Coronary artery (tissue), 2 donors: ENCODE results near the gene INHBE.

ENCODE experiments used
- DNase-seq: peaks from one replicate; pipeline ENCODE4 v3.0.0-alpha.2; 2017; ENCODE audit warnings: low spot score
- H3K27ac ChIP-seq, 2 donors: fragments of 200-600 bp; sonication (generic); one replicate each; pipeline ENCODE4 v1.5.1; 2016 to 2019
- H3K4me3 ChIP-seq: fragments of 200-600 bp; sonication (generic); 2 replicates; pipeline ENCODE4 v1.5.1; 2016; ENCODE audit warnings: mild to moderate bottlenecking, moderate library complexity
- TF ChIP-seq, protein P1 (sequence below): fragments of 200-600 bp; sonication (generic); IDR thresholded peaks from one replicate; pipeline ENCODE4 v1.5.1; 2019; ENCODE audit warnings: antibody characterized with exemption

Gene INHBE

DNA sequence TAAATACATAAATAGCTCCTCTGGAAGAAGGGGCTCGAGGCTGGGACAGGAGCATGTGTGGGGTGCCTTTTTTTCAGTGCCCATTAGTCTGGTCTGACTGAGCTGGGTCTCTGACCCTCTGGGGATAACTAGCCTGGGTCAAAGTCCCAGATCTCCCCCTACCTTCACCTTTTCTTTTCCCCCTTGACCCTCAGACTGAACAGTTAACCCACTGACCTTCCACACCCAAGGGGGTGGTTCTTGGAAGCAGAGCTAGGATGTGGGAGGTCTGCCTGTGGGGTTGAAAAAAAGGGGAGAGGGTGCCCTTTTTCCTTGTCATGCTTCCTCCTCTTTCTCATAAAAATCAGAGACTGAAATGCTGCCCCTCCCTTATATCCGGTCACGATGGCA, 3.6 kb downstream of the INHBE start:
- no peak for DNase-seq
- TF ChIP-seq, protein P1, sequence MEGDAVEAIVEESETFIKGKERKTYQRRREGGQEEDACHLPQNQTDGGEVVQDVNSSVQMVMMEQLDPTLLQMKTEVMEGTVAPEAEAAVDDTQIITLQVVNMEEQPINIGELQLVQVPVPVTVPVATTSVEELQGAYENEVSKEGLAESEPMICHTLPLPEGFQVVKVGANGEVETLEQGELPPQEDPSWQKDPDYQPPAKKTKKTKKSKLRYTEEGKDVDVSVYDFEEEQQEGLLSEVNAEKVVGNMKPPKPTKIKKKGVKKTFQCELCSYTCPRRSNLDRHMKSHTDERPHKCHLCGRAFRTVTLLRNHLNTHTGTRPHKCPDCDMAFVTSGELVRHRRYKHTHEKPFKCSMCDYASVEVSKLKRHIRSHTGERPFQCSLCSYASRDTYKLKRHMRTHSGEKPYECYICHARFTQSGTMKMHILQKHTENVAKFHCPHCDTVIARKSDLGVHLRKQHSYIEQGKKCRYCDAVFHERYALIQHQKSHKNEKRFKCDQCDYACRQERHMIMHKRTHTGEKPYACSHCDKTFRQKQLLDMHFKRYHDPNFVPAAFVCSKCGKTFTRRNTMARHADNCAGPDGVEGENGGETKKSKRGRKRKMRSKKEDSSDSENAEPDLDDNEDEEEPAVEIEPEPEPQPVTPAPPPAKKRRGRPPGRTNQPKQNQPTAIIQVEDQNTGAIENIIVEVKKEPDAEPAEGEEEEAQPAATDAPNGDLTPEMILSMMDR, result no peak
- H3K27ac ChIP-seq, result peak overlapping the region; percentile 49 to 87
- H3K4me3 ChIP-seq, result peak overlapping the region; percentile 93

DNA sequence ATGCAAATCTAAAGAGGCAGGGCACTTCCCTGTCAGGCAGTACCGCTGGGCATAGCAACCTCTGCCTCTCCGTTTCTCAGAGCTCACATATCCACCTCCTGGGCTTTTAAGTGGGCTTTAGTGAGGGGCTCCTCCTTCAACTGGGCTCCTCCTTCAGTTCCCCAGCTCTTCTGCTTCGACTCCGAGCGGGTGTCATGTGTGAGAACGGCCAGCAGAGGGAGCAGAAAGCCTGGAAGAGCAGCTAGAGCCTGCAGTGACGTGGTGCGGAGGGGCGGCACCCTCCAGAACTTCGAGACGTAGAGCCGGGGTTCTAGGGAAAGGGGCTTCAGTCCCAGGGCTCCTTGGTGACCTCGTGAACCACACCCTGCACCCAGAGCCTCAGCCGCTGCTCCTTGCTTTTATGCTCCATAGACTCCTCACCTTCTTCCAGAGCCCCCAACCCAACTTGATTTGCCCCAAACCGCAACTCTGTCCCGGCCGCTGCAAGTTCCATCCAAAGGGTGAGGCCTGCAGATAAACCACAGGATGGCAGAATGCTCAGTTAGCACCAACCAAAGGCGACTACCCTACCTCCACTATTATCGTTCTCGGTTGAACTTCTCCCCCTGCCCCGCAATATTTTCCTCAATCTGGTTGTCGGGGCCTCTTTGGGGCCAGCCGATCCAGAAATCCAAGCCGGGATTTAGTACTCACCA, 4.1 kb downstream of the INHBE start:
- Histone ChIP-seq H3K27ac (peak overlapping the region; percentile 49 to 87), H3K4me3 (peak overlapping the region; percentile 93)
- TF ChIP-seq, protein P1, result peak; percentile 88
- peak; percentile 94 for DNase-seq

DNA sequence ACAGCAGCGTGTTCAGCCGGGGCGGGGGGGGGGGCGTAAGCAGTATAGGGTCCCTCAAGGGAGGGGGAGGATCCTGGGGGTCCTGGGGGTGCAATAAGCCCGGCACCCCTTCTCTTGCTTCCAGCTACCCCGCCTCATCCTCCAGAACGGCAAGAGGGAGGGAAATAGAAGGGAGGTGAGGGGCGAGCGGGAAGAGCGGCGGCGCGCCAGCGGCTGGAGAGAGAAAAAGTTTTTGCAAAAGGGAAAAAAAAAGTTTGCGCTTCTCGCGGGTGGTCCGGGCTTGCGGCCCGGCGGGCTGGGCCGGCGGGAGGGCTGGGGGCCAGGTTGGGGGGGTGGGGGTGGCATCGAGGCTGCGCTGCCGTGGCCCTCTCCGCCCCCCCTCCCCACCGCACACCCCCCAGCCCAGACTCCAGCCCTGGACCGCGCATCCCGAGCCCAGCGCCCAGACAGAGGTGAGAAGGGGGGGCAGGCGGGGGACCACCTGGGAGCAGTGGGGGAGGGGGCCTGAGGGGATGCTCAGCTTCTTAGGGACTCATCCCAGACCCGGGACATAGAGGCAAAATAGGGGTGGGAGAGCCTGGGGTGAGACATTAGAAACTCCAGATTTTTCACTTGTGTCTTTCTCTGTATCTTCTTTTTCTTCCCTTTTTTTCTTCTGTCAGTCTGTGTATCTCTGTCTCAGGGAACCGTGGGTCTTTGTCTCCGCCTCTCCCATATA, 4.8 kb downstream of the INHBE start, which contains the start of gene GLI1:
TSS of gene GLI1 (plus strand) at position 36 of the 718 bp plus-strand sequence. CDS start 3,907 bp downstream, outside the sequence.
- peak within 1 kb of the TSS; percentile 93 for H3K4me3 ChIP-seq
- DNase-seq, result no peak
- H3K27ac ChIP-seq, result peak within 1 kb of the TSS; percentile 49 to 92
- TF ChIP-seq, protein P1, result no peak

- DNase-seq, result no peak
- TF ChIP-seq, protein P1, result no peak
- Histone ChIP-seq H3K27ac (peak overlapping the region in 1 of 2 donors; percentile 92), H3K4me3 (peak overlapping the region; percentile 93)
Measured at GRCh38 chr12:57460468-57460784, 5.3 kb downstream of the INHBE start.

DNA sequence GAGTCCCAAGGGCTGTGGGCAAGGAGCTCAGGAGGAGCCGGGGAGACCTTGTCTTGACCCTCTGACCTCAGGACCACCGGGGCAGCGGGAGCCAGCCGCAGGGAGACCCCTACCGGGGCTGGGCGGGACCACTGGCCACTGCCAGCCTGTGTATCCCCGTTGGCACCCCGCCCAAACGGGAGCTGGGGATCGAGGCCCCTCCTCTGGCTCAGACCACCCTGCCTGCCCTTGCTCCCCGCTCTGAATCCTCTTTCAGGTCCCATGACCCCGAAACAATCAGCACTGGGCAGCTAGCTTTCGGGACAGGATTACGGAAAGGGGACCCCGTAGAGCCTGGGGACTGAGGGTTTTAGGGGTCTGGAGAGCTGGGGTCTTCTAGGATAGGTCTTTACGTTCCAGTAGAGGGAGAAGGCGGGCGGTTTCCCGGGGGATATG, 5.8 kb downstream of the INHBE start:
- Histone ChIP-seq H3K4me3 (peak overlapping the region; percentile 93), H3K27ac (peak overlapping the region; percentile 41 to 92)
- TF ChIP-seq, protein P1, result no peak
- DNase-seq, result no peak

GRCh38 chr12:57461276-57461916, 6.3 kb downstream of the INHBE start:
- H3K4me3 ChIP-seq, result peak overlapping the region; percentile 93
- H3K27ac ChIP-seq, result peak overlapping the region; percentile 41 to 92
- TF ChIP-seq, protein P1, result no peak
- DNase-seq, result peak; percentile 89
